Retina (tissue), 1 donor: Measurements from ENCODE around the gene HSP90AB1.
"Not testable (repeated sequence)": the region's sequence is repeated elsewhere in the genome, so short reads cannot be mapped to it uniquely, and the experiment has no call there.

Source experiments
- DNase-seq: peaks from one replicate; pipeline ENCODE4 v3.0.0-alpha.2; 2016

HSP90AB1 gene

GRCh38 chr6:44222486-44223318, 24.2 kb upstream of the HSP90AB1 start:
- DNase-seq = peak; percentile 69

DNA sequence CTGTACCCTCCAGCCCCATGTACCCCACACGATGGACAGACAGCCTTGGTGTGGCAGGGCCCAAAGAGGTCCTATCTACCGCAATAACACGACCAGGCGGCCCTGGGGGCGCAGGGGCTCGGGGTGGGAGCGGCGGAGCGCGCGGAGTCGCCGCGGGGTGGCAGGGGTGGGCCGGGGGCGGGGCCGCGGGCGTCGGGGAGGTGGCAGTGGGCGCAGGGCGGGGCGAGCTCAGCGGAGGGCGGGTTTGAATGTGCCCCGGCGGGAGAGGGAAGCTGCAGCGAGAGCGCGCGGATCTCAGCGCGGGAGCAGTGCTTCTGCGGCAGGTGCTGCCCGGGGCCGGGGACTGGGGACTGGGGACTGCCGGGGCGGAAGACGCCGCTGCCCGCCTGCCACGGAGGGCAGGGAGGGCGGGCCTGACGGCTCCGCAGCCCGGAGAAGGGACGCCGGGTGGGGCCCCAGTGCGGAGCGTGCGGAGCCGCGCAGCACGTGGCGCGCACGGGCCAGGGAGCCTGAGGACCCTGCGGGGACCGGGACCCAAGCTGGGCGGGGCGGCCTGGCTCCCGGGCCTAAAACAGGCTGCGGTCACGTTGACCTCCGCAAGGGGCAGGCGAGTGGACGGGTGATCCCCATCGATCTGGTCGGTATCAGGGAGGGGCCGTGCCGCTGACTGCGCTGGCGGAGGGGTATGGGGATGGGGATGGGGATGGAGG, 23.4 kb upstream of the HSP90AB1 start, which contains the start of gene SLC29A1:
SLC29A1 (plus strand) TSS at position 277 of the 710 bp plus-strand sequence. CDS start 3,719 bp downstream, outside the sequence.
- peak; percentile 73 for DNase-seq

- peak; percentile 65 for DNase-seq
Measured at GRCh38 chr6:44224029-44224964, 22.6 kb upstream of the HSP90AB1 start.

DNA sequence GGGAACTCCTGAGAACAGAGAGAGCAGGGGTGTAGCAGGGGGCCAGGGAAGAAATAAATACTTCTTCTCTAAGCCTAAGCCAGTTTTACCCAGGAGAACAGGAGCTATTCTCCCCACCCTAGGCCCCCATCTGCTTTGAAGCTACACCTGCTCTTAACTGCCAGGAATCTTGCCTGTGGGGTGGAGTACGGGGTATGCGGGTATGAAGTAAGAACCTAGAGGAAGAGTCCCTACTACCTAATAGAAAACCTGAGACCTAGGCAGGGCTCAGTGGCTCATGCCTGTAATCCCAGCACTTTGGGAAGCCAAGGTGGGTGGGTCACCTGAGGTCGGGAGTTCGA, 22.0 kb upstream of the HSP90AB1 start:
- DNase-seq = no peak

DNA sequence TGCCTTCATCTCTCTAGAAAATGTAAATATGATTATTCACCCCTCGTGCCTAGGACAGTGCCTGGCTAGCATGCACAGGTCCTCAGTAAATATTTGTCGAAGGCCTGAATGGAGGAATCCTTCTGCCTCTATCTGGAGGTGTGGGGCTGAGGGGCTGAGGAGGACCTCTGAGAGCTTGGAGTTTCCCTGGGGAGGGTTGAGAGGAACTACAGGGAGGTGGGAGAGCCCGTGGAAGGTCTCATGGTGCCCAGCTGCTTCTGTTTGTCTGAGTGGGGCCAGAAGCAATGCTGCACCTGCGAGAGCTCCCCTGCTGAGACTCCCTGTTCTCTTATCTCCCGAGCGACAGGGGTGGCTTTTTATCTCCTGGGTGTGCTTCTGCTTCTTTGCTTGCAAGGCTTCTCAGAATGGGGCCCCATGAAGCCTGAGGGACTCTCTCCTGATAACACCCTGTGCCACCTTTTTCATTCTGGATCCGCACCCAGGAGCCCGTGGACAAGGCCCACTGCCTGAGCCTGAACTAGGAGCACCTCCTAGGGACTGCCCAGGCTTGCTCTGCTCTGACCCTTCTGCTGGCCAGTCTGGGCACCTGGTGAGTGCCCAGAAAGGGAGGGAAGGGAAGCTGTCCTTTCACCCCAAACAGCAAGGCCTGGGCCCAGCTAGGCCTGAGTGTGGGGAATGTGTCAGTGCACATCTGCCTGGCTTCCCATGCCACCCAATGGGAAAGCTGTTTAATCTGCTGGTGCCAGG, 21.1 kb upstream of the HSP90AB1 start:
- DNase-seq = no peak

DNA sequence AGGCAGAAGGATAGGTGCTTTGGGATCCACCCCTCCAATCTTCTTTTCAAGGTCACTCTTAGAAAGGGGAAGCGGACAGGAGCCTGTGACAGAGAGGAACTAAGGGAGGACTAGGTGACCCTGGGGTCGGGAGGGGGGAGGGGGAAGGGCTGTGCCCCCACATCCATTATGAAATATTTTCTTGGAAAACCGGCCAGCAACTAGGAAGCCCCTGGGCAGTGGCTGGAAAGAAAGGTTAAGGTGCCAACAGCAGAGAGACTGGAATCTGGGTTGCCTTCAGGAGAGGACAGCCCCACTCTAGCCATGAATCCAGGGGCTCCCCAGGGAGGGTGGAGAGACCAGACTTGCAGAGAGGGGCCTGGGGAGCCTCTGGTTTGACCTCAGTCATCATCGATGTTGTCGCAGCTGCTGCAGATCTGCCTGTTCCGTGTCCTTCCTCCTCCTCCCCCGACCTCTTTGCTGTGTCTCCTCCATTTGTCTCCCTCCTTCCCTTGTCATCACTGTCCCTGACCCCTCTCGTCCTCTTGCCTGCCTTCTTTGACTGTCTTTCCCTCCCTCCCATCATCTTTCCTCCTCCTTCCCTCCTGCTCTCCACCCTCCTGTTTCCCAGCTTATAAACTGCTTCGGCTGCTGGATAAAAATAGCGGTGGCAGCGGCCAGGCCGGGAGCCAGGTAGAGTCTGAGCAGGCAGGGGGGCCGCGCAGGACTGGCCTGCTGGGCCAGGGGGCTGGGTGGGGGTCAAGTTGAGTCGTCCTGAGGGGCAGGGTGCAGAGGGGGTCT, 20.3 kb upstream of the HSP90AB1 start:
- DNase-seq = peak; percentile 46

- no peak for DNase-seq
Measured at GRCh38 chr6:44227148-44227793, 19.6 kb upstream of the HSP90AB1 start.

GRCh38 chr6:44228031-44228430, 18.9 kb upstream of the HSP90AB1 start:
- no peak for DNase-seq

DNA sequence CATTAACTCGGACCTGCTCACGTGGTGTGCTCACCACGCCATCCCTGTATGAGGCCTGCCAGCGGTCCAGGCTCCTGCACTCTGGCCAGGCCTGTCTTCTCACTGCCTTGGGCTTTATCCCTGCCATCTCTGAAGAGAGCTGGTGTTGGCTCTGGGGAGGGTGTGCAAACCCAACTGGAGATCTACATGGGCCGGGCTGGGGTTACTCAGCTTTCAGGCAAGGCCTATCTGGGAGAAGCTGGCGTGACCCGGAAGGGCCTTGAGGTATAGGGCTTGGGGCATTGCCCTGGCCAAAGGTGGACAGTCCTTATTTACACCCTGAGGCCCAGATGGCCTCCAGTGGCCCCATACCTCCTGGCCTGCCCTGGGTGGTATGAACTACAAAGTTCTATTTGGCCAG, 18.5 kb upstream of the HSP90AB1 start:
- no peak for DNase-seq

DNA sequence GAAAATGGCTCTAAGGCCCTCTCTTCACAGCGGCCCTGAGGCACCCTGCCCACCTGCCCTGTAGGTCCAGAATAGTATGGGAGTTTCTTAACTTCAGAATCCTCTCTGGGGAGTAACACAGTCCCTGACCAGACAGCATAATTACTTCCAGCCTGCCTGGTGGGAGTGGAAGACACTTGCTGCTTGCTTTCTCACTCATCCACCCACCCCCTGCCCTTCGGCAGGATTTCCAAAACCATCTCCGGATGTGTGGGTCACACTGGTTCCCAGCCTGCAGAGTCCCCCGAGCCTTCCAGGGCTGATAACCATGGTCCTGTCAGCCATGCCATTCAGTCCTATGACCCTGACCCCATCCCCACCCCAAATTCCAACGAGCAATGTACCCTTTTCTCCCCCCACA, 18.1 kb upstream of the HSP90AB1 start:
- no peak for DNase-seq

GRCh38 chr6:44229376-44230033, 17.4 kb upstream of the HSP90AB1 start:
- DNase-seq = no peak

DNA sequence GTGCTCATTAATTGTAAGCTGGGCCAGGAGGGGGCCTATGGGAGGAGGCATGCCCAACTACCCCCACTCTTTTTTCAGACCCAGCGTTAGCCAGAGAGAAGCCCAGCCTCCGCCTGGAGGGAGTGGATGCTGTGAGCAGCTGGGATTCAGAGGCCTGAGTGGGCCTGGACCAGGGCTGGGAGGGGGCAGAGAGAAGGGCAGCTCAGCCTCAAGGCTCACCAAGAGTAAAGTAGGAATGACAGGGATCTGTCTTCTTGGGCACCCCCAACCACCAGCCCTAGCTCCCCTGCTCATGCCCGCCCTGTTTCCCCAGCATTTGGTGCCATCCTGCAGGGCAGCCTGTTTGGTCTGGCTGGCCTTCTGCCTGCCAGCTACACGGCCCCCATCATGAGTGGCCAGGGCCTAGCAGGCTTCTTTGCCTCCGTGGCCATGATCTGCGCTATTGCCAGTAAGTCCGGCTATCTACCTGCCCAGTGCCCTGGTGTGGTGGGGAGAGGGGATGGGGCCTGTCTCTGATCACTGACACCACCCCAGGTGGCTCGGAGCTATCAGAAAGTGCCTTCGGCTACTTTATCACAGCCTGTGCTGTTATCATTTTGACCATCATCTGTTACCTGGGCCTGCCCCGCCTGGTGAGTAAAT, 16.7 kb upstream of the HSP90AB1 start:
- no peak for DNase-seq

DNA sequence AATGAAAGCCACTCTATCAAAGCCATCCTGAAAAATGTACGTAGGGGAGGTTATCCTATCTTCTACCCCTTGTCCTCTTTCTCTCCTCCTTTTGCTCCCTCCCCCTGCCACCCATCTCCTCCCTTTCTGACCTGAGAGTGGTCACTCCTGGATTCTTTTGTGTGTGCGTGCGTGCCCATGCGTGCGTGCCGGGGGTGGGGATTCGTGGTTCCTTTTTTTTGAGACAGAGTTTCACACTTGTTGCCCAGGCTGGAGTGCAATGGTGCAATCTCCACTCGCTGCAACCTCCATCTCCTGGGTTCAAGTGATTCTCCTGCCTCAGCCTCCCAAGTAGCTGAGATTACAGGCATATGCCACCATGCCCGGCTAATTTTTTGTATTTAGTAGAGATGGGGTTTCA, 15.5 kb upstream of the HSP90AB1 start:
- DNase-seq = not testable (repeated sequence)

- DNase-seq = no peak
Measured at GRCh38 chr6:44232676-44233566, 14.0 kb upstream of the HSP90AB1 start.

DNA sequence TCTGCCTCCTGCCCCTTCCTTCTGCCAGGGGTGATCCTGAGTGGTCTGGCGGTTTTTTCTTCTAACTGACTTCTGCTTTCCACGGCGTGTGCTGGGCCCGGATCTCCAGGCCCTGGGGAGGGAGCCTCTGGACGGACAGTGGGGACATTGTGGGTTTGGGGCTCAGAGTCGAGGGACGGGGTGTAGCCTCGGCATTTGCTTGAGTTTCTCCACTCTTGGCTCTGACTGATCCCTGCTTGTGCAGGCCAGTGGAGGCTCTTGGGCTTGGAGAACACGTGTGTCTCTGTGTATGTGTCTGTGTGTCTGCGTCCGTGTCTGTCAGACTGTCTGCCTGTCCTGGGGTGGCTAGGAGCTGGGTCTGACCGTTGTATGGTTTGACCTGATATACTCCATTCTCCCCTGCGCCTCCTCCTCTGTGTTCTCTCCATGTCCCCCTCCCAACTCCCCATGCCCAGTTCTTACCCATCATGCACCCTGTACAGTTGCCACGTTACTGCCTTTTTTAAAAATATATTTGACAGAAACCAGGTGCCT, 13.3 kb upstream of the HSP90AB1 start:
- no peak for DNase-seq

GRCh38 chr6:44234101-44235025, 12.5 kb upstream of the HSP90AB1 start:
- peak; percentile 51 for DNase-seq

DNA sequence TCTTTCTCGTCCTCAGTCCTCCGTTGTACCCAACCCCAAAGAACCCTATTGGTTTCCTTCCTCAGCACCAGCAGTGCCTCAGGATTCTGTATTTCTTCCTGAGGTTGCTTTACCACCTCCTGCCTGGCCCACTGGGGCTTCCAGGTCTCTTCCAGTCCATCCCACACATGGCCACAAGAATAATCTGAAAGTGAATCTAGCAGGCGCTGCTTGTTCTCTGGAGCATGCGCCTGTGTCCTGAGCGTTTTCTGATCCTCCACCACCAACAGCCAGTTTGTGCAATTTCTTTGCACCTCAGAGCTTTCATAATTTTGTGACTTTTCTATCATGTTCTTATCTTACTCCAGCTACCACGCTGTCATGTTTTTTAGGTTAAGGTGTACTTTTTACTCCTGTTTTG, 11.6 kb upstream of the HSP90AB1 start:
- DNase-seq = no peak
